ENCODE measurements around the gene PRDM16.

PRDM16 gene

DNA sequence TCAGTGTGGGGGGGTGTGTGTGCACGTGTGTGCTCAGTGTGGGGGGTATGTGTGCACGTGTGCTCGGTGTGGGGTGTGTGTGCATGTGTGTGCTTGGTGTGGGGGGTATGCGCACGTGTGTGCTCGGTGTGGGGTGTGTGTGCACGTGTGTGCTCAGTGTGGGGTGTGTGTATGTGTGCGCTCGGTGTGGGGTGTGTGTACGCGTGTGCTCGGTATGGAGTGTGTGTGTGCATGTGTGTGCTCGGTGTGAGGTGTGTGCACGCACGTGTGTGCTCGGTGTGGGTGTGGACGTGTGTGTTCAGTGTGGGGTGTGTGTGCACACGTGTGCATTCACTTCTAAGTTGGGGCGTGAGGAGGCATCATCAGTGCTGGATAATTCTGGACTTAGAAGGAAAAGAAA is 77.9 kb downstream of the PRDM16 start:
- H3K4me1 ChIP-seq (ENCODE audit: low read length) = no peaks in the 10 kb centered on the region
- H3F3A ChIP-seq (ENCODE audit: insufficient read depth, low read length) = no peaks in the 10 kb centered on the region
- H3K4me3 ChIP-seq (ENCODE audit: low read length) = no peak overlapping the region
- TF ChIP-seq, protein P1, sequence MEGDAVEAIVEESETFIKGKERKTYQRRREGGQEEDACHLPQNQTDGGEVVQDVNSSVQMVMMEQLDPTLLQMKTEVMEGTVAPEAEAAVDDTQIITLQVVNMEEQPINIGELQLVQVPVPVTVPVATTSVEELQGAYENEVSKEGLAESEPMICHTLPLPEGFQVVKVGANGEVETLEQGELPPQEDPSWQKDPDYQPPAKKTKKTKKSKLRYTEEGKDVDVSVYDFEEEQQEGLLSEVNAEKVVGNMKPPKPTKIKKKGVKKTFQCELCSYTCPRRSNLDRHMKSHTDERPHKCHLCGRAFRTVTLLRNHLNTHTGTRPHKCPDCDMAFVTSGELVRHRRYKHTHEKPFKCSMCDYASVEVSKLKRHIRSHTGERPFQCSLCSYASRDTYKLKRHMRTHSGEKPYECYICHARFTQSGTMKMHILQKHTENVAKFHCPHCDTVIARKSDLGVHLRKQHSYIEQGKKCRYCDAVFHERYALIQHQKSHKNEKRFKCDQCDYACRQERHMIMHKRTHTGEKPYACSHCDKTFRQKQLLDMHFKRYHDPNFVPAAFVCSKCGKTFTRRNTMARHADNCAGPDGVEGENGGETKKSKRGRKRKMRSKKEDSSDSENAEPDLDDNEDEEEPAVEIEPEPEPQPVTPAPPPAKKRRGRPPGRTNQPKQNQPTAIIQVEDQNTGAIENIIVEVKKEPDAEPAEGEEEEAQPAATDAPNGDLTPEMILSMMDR (IDR thresholded peaks at IDR 0.05; ENCODE audit: low read length) = no peak
- TF ChIP-seq EZH2phosphoT487 (IDR thresholded peaks at IDR 0.05; ENCODE audit: low read length) (no peak), EZH2 (optimal IDR thresholded peaks at IDR 0.05; ENCODE audit: low read depth, low read length) (no peak)
- DNase-seq = no peak
- no peaks in the 10 kb centered on the region for H3K36me3 ChIP-seq (replicated peaks; ENCODE audit: insufficient read depth, low read length)
- no peaks in the 10 kb centered on the region for H3K79me2 ChIP-seq (ENCODE audit: low read length)
- no peak overlapping the region for H3K4me2 ChIP-seq (ENCODE audit: low read depth, low read length)
- no peaks in the 10 kb centered on the region for H3K9me2 ChIP-seq (replicated peaks; ENCODE audit: insufficient read depth, low read length)
- no peak overlapping the region for H3K27ac ChIP-seq (ENCODE audit: low read length)
- no peak overlapping the region for H3K9ac ChIP-seq (ENCODE audit: low read length)
- no peaks in the 10 kb centered on the region for H3K9me3 ChIP-seq (replicated peaks; ENCODE audit: insufficient read depth, low read length)
- H2AFZ ChIP-seq (ENCODE audit: low read length) = no peak overlapping the region
- peaks cover 90% of the 10 kb centered on the region for H3K27me3 ChIP-seq (replicated peaks; ENCODE audit: insufficient read depth, low read length)
- no peaks in the 10 kb centered on the region for H4K20me1 ChIP-seq (ENCODE audit: insufficient read depth, low read length)

DNA sequence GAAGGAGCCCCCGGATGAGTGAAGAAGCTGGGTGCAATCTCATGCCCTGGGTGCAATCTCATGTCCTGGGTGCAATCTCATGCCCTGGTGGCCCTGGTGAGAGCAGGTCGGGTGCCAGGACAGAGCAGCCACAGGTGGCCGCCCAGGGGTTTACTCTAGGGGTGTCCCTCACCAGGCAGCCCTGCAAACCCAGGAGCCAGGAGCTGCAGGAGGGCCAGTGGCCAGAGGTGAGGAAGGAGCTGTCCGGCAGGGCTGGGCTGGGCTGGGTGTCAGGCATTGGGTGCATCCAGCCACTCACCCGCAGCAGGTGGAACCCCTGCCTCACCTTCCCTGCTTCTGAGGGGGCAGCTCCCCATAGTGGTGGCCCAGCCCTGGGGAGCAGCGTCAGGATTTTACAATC is 79.2 kb downstream of the PRDM16 start:
- Histone ChIP-seq H3K27me3 (replicated peaks; ENCODE audit: insufficient read depth, low read length) (peaks cover 90% of the 10 kb centered on the region), H2AFZ (ENCODE audit: low read length) (no peak overlapping the region), H3K9ac (ENCODE audit: low read length) (no peak overlapping the region), H3F3A (ENCODE audit: insufficient read depth, low read length) (no peaks in the 10 kb centered on the region), H3K9me3 (replicated peaks; ENCODE audit: insufficient read depth, low read length) (no peaks in the 10 kb centered on the region), H3K4me1 (ENCODE audit: low read length) (no peaks in the 10 kb centered on the region), H3K36me3 (replicated peaks; ENCODE audit: insufficient read depth, low read length) (no peaks in the 10 kb centered on the region), H3K4me2 (ENCODE audit: low read depth, low read length) (no peak overlapping the region), H3K9me2 (replicated peaks; ENCODE audit: insufficient read depth, low read length) (no peaks in the 10 kb centered on the region), H3K4me3 (ENCODE audit: low read length) (no peak overlapping the region), H4K20me1 (ENCODE audit: insufficient read depth, low read length) (no peaks in the 10 kb centered on the region), H3K27ac (ENCODE audit: low read length) (no peak overlapping the region), H3K79me2 (ENCODE audit: low read length) (no peaks in the 10 kb centered on the region)
- no peak for TF ChIP-seq EZH2phosphoT487 (IDR thresholded peaks at IDR 0.05; ENCODE audit: low read length)
- TF ChIP-seq, protein P1 (IDR thresholded peaks at IDR 0.05; ENCODE audit: low read length) = no peak
- no peak for TF ChIP-seq EZH2 (optimal IDR thresholded peaks at IDR 0.05; ENCODE audit: low read depth, low read length)
- no peak for DNase-seq

DNA sequence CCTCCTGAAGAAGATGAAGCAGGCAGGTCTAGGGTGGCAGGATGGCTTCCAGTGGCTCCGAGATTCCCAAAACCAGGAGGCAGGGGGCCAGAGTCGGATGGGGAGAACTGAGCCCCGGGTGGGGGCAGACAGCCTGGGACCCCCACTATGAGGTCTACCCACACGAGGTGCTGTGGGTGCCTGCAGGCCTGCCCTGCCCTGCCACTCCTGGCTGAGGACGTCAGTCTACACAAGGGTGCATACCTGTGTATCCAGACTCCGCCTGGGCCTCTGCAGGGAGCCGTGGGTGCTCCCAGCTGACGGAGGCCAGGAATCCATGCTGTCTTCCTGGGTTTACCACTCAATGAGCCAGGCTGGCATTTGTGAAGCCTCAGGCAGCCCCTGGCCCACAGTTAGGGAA is 80.3 kb downstream of the PRDM16 start:
- H3K27ac ChIP-seq (ENCODE audit: low read length) = no peak overlapping the region
- no peak overlapping the region for H2AFZ ChIP-seq (ENCODE audit: low read length)
- peaks cover 90% of the 10 kb centered on the region for H3K27me3 ChIP-seq (replicated peaks; ENCODE audit: insufficient read depth, low read length)
- H3K4me3 ChIP-seq (ENCODE audit: low read length) = no peak overlapping the region
- TF ChIP-seq EZH2 (optimal IDR thresholded peaks at IDR 0.05; ENCODE audit: low read depth, low read length) = no peak
- TF ChIP-seq, protein P1 (IDR thresholded peaks at IDR 0.05; ENCODE audit: low read length) = no peak
- no peaks in the 10 kb centered on the region for H3K9me3 ChIP-seq (replicated peaks; ENCODE audit: insufficient read depth, low read length)
- no peaks in the 10 kb centered on the region for H4K20me1 ChIP-seq (ENCODE audit: insufficient read depth, low read length)
- no peaks in the 10 kb centered on the region for H3F3A ChIP-seq (ENCODE audit: insufficient read depth, low read length)
- H3K9me2 ChIP-seq (replicated peaks; ENCODE audit: insufficient read depth, low read length) = no peaks in the 10 kb centered on the region
- no peaks in the 10 kb centered on the region for H3K36me3 ChIP-seq (replicated peaks; ENCODE audit: insufficient read depth, low read length)
- DNase-seq = no peak
- no peaks in the 10 kb centered on the region for H3K4me1 ChIP-seq (ENCODE audit: low read length)
- no peak overlapping the region for H3K4me2 ChIP-seq (ENCODE audit: low read depth, low read length)
- H3K9ac ChIP-seq (ENCODE audit: low read length) = no peak overlapping the region
- H3K79me2 ChIP-seq (ENCODE audit: low read length) = no peaks in the 10 kb centered on the region
